Measurements from ENCODE around the gene EIF2AK2.
"Not testable (repeated sequence)": the region's sequence is repeated elsewhere in the genome, so short reads cannot be mapped to it uniquely, and the experiment has no call there.

DNA sequence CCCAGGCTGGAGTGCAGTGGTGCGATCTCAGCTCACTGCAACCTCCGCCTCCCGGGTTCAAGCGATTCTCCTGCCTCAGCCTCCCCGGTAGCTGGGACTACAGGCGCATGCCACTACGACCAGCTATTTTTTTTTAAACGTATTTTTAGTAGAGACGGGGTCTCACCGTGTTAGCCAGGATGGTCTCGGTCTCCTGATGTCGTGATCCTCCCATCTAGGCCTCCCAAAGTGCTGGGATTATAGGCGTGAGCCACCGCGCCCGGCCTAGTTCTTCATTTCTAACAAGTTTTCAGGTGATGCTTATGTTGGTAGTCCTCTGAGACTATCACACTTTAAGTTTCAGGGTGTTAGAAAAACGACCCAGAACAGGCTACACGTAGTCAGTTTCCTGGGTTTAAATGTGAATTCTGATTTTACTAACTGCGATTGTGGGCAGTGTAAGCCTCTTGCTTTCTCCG lies 39.1 kb upstream of the EIF2AK2 start:
- TF ChIP-seq EZH2 (IDR thresholded peaks at IDR 0.05; ENCODE audit: borderline replicate concordance, low read depth, low read length, severe bottlenecking): not testable (repeated sequence)
- TF ChIP-seq, protein P1, sequence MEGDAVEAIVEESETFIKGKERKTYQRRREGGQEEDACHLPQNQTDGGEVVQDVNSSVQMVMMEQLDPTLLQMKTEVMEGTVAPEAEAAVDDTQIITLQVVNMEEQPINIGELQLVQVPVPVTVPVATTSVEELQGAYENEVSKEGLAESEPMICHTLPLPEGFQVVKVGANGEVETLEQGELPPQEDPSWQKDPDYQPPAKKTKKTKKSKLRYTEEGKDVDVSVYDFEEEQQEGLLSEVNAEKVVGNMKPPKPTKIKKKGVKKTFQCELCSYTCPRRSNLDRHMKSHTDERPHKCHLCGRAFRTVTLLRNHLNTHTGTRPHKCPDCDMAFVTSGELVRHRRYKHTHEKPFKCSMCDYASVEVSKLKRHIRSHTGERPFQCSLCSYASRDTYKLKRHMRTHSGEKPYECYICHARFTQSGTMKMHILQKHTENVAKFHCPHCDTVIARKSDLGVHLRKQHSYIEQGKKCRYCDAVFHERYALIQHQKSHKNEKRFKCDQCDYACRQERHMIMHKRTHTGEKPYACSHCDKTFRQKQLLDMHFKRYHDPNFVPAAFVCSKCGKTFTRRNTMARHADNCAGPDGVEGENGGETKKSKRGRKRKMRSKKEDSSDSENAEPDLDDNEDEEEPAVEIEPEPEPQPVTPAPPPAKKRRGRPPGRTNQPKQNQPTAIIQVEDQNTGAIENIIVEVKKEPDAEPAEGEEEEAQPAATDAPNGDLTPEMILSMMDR (IDR thresholded peaks at IDR 0.05; ENCODE audit: borderline replicate concordance, extremely low read depth, low read length, poor library complexity, severe bottlenecking): not testable (repeated sequence)

All from DND-41 (cell line).